Measurements from ENCODE around the gene UVRAG.

DNA sequence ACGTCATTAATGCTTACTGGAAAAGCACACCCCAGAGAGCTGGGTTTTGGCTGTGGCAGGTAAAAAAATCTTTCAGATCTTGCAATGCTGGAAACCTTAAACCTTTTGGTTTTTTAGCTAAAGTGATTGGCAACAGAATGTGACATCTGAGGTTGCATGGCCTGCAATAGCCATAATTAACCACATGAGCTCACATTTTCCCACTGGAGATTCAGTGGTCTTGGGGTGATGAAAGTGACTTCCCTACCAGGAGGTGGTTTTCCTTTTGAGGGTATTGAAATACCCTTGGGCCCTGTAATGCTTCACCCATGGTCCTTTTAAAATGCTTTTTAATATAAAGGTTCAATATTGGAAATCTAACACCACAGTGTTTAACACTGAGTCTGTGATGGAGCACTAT is 198.5 kb downstream of the UVRAG start:
- TF ChIP-seq, protein P1, sequence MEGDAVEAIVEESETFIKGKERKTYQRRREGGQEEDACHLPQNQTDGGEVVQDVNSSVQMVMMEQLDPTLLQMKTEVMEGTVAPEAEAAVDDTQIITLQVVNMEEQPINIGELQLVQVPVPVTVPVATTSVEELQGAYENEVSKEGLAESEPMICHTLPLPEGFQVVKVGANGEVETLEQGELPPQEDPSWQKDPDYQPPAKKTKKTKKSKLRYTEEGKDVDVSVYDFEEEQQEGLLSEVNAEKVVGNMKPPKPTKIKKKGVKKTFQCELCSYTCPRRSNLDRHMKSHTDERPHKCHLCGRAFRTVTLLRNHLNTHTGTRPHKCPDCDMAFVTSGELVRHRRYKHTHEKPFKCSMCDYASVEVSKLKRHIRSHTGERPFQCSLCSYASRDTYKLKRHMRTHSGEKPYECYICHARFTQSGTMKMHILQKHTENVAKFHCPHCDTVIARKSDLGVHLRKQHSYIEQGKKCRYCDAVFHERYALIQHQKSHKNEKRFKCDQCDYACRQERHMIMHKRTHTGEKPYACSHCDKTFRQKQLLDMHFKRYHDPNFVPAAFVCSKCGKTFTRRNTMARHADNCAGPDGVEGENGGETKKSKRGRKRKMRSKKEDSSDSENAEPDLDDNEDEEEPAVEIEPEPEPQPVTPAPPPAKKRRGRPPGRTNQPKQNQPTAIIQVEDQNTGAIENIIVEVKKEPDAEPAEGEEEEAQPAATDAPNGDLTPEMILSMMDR (IDR thresholded peaks at IDR 0.05 in 4 of 5, conservative IDR thresholded peaks at IDR 0.05 in 1 of 5), result no peak
- no peak for TF ChIP-seq POLR2A (IDR thresholded peaks at IDR 0.05)

All from gastrocnemius medialis (tissue), 4 donors.